Prostate gland (tissue), 2 donors: Measurements from ENCODE around the gene NKX3-2. TPM values are rescaled to one million over a fixed set of nuclear protein-coding genes. Genes with fewer than 3 reads are reported as not detected.

ENCODE experiments used
- DNase-seq: peaks from one replicate; pipeline ENCODE4 v3.0.0-alpha.2; 2019; ENCODE audit warnings: low spot score
- H3K27ac ChIP-seq, 2 donors: fragments of 200-600 bp; sonication (generic); 2 replicates each; pipeline ENCODE4 v1.5.1; 2017 to 2019
- H3K27me3 ChIP-seq: fragments of 200-600 bp; sonication (generic); replicated peaks from 2 replicates; pipeline ENCODE4 v1.5.1; 2019; ENCODE audit not compliant: insufficient read depth
- H3K36me3 ChIP-seq, 2 donors: fragments of 200-600 bp; sonication (generic); 1 replicate in 1 of 2; 2 replicates in 1 of 2; pipeline versions ENCODE4 v1.5.1 to v1.8.1; 2017 to 2019
- H3K4me1 ChIP-seq: fragments of 200-600 bp; sonication (generic); replicated peaks from 2 replicates; pipeline ENCODE4 v1.5.1; 2019
- H3K4me3 ChIP-seq, 2 donors: fragments of 200-600 bp; sonication (generic); 2 replicates each; pipeline ENCODE4 v1.5.1; 2017 to 2019
- H3K9me3 ChIP-seq: fragments of 200-600 bp; sonication (generic); 2 replicates; pipeline ENCODE4 v1.5.1; 2017
- POLR2A ChIP-seq: fragments of 450-650 bp; IDR thresholded peaks from one replicate; pipeline ENCODE4 v1.6.1; 2016; ENCODE audit warnings: antibody characterized with exemption, mild to moderate bottlenecking
- POLR2AphosphoS5 ChIP-seq: sonication (generic); formaldehyde crosslinking; IDR thresholded peaks from one replicate; pipeline ENCODE4 v1.6.1; 2017; ENCODE audit warnings: antibody characterized with exemption
- WGBS: methylation state at CpG from one replicate; pipeline ENCODE4 v1.1.5; 2018; 5-methylcytosine and 5-hydroxymethylcytosine counted together
- intact Hi-C: fragments of 100-400 bp; cut with DNase I; formaldehyde crosslinking; loops from one replicate; pipeline ENCODE4 v1.14.2; 2022
- total RNA-seq, 2 donors: library from RNA; depleted of rRNA; stranded (reverse); fragments of >200 nt; gene quantifications; one replicate each; pipeline ENCODE4 v1.1.0, GENCODE V29; 2016
- TF ChIP-seq, protein P1 (sequence below), 4 experiments: fragments of 200-600 bp in 2 of 4; fragments of 450-650 bp in 2 of 4; sonication (generic) in 2 of 4; IDR thresholded peaks; 1 replicate in 3 of 4; 2 replicates in 1 of 4; pipeline ENCODE4 v1.5.1; 2016 to 2019; ENCODE audit warnings: antibody characterized with exemption in 4 of 4, mild to moderate bottlenecking in 2 of 4, moderate library complexity in 2 of 4

The NKX3-2 gene
- total RNA-seq, 2 donors from 2014 or later: 0.36 TPM; not detected in 1

GRCh38 chr4:13542577-13543031 is 1.7 kb downstream of the NKX3-2 start:
- H3K27me3 ChIP-seq: peaks cover 64% of the 10 kb centered on the region
- intact Hi-C loops: no loop called here
- H3K4me1 ChIP-seq: no peaks in the 10 kb centered on the region
- TF ChIP-seq POLR2AphosphoS5 (no peak), POLR2A (no peak)
- TF ChIP-seq, protein P1, sequence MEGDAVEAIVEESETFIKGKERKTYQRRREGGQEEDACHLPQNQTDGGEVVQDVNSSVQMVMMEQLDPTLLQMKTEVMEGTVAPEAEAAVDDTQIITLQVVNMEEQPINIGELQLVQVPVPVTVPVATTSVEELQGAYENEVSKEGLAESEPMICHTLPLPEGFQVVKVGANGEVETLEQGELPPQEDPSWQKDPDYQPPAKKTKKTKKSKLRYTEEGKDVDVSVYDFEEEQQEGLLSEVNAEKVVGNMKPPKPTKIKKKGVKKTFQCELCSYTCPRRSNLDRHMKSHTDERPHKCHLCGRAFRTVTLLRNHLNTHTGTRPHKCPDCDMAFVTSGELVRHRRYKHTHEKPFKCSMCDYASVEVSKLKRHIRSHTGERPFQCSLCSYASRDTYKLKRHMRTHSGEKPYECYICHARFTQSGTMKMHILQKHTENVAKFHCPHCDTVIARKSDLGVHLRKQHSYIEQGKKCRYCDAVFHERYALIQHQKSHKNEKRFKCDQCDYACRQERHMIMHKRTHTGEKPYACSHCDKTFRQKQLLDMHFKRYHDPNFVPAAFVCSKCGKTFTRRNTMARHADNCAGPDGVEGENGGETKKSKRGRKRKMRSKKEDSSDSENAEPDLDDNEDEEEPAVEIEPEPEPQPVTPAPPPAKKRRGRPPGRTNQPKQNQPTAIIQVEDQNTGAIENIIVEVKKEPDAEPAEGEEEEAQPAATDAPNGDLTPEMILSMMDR (IDR thresholded peaks at IDR 0.05): no peak
- H3K4me3 ChIP-seq: no peak overlapping the region
- DNase-seq: no peak
- no peaks in the 10 kb centered on the region for H3K36me3 ChIP-seq
- WGBS: 61% methylated on average over 21 of the region's 27 CpGs
- H3K27ac ChIP-seq: no peak overlapping the region
- no peaks in the 10 kb centered on the region for H3K9me3 ChIP-seq

- WGBS: 6% methylated on average over 52 of the region's 79 CpGs
- peak; percentile 49 for DNase-seq
- Histone ChIP-seq H3K27me3 (peaks cover 69% of the 10 kb centered on the region), H3K4me3 (no peak overlapping the region), H3K9me3 (no peaks in the 10 kb centered on the region), H3K4me1 (no peaks in the 10 kb centered on the region), H3K36me3 (no peaks in the 10 kb centered on the region), H3K27ac (no peak overlapping the region)
- intact Hi-C loops: no loop called here
- peak; percentile 15 for TF ChIP-seq POLR2AphosphoS5
- TF ChIP-seq, protein P1 (IDR thresholded peaks at IDR 0.05): peak in 3 of 4 experiments; percentile 26 to 50 (median 28)
- TF ChIP-seq POLR2A: no peak
These were observed 2.4 kb downstream of the NKX3-2 start for GRCh38 chr4:13541720-13542576.

DNA sequence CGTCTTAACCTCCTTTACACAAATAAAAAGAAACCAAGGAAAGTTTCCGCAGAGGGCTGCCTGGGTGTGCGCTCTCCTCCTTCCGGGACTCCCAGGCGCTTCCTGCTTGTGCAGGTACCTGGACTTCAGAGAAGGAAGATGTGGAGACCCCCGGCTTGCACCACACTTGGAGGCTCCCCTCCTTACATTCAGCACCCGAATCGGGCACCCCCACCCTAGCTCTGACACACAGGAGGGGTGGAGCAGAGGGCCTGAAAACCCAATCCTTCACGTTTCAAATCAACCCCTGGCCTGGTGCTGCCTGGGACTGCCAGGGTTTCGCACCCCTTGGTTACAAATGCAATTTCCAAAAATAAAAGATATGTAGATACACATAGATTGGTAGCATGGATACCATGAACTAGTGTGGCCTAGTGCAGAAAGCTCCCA is 3.1 kb downstream of the NKX3-2 start:
- Histone ChIP-seq H3K27me3 (peaks cover 64% of the 10 kb centered on the region), H3K36me3 (no peaks in the 10 kb centered on the region), H3K4me1 (no peaks in the 10 kb centered on the region), H3K4me3 (no peak overlapping the region), H3K27ac (no peak overlapping the region), H3K9me3 (no peaks in the 10 kb centered on the region)
- WGBS: 45% methylated on average over 10 of the region's 10 CpGs
- TF ChIP-seq POLR2A (no peak), POLR2AphosphoS5 (no peak)
- TF ChIP-seq, protein P1 (IDR thresholded peaks at IDR 0.05): no peak
- intact Hi-C loops: no loop called here
- DNase-seq: no peak

GRCh38 chr4:13540446-13541175 is 3.7 kb downstream of the NKX3-2 start:
- Histone ChIP-seq H3K27ac (no peak overlapping the region), H3K4me3 (no peak overlapping the region), H3K9me3 (no peaks in the 10 kb centered on the region), H3K4me1 (no peaks in the 10 kb centered on the region), H3K27me3 (peaks cover 66% of the 10 kb centered on the region), H3K36me3 (no peaks in the 10 kb centered on the region)
- TF ChIP-seq, protein P1 (IDR thresholded peaks at IDR 0.05): no peak
- TF ChIP-seq POLR2A: no peak
- no peak for TF ChIP-seq POLR2AphosphoS5
- intact Hi-C loops: no loop called here
- no peak for DNase-seq
- WGBS: 32% methylated on average over 23 of the region's 23 CpGs
